ENCODE data around the gene OTULIN. TPM values are rescaled to one million over a fixed set of nuclear protein-coding genes. Genes with fewer than 3 reads are reported as not detected.

The OTULIN gene
- total RNA-seq, 5 donors from 2014 or later (not counting 1 experiment from before 2014, with no cell fraction given), result 57.6 to 67.1 (median 61.2) TPM

DNA sequence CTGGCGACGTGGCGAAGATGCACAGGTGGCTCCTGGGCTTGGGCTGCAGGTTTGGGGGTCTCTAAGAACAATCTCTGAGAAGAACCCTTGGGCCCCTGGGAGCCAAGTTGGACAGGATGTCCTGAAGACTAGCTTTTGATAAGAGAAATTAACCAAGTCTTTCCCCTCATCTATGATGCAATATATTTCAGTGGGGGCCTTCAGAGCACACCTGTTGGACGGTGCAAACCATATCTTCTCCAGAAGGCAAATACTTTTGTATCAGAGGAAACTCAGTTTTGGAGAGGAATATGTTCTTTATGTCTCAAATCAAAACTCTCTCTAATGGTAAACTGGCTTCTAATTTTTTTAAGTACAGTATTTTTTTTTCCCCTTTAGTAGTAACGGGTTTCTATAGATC, 28.6 kb downstream of the OTULIN start:
- ChIA-PET POLR2A (no interaction called here), CTCF (interaction anchor here in 1 of 2 donors (1.0 kb wide), 1 partner anchor 34 kb away, joined by 3 read pairs; no protein-coding TSS in a partner anchor)
- DNase-seq, result no peak
- no peak overlapping the region for H3K4me3 Mint-ChIP-seq
- H3K27ac Mint-ChIP-seq, result no peak overlapping the region
- H3K36me3 ChIP-seq (ENCODE audit: control insufficient read depth in 2 of 2, extremely low read depth in 1 of 2, insufficient read depth in 1 of 2, low read length in 1 of 2), result peaks cover 15 to 84% of the 10 kb centered on the region in 2 donors
- no peak overlapping the region for H3K27ac ChIP-seq (ENCODE audit: low read length)
- ATAC-seq (replicated peaks in 1 of 4), result no peak
- H3K4me1 Mint-ChIP-seq, result peaks cover 12 to 21% (median 13%) of the 10 kb centered on the region in 3 donors
- no peaks in the 10 kb centered on the region for H3K27me3 ChIP-seq (replicated peaks in 1 of 2; ENCODE audit: control insufficient read depth in 2 of 2, extremely low read depth in 1 of 2, insufficient read depth in 2 of 2, low read length in 1 of 2)
- H3K36me3 Mint-ChIP-seq, result peaks cover 81% of the 10 kb centered on the region
- no peaks in the 10 kb centered on the region for H3K4me1 ChIP-seq (ENCODE audit: control insufficient read depth in 1 of 2, extremely low read depth in 1 of 2, insufficient read depth in 2 of 2, low read length in 2 of 2)
- H3K9me3 ChIP-seq, result no peaks in the 10 kb centered on the region
- WGBS (ENCODE audit: insufficient coverage), result 93% methylated on average over 3 of the region's 5 CpGs
- no peaks in the 10 kb centered on the region for H3K27me3 Mint-ChIP-seq
- no peak overlapping the region for H3K4me3 ChIP-seq (ENCODE audit: control insufficient read depth in 1 of 2, extremely low read depth in 1 of 2, low read length in 1 of 2)
- peaks cover 0 to 4% (median 3%) of the 10 kb centered on the region in 3 donors for H3K9me3 Mint-ChIP-seq

DNA sequence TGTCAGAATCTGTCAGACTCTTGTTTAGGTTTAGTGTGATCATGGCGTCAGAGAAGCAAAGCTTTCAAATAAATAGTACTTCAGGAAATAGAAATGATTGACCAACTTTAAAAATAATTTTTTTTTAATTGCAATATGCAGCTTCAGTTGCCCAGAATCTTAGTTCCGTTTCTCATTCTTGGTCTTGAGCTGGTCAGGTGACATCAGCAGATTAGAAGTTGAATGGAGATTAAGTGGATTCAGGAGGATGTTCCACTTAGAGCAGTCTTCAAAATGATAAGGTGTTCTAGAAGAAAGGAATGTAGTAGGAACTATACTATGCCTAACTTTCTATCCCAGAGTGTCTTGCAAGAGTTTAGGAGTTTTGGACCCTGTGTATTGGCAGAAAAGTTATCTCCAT, 30.6 kb downstream of the OTULIN start:
- Histone ChIP-seq H3K9me3 (no peaks in the 10 kb centered on the region), H3K27me3 (replicated peaks in 1 of 2; ENCODE audit: control insufficient read depth in 2 of 2, extremely low read depth in 1 of 2, insufficient read depth in 2 of 2, low read length in 1 of 2) (no peaks in the 10 kb centered on the region), H3K4me1 (ENCODE audit: control insufficient read depth in 1 of 2, extremely low read depth in 1 of 2, insufficient read depth in 2 of 2, low read length in 2 of 2) (no peaks in the 10 kb centered on the region), H3K4me3 (ENCODE audit: control insufficient read depth in 1 of 2, extremely low read depth in 1 of 2, low read length in 1 of 2) (no peak overlapping the region), H3K36me3 (ENCODE audit: control insufficient read depth in 2 of 2, extremely low read depth in 1 of 2, insufficient read depth in 1 of 2, low read length in 1 of 2) (peaks cover 6 to 82% of the 10 kb centered on the region in 2 donors), H3K27ac (ENCODE audit: low read length) (no peak overlapping the region)
- DNase-seq, result no peak
- Mint-ChIP-seq H3K27ac (peak overlapping the region in 1 of 2 donors; percentile 39), H3K4me3 (no peak overlapping the region), H3K4me1 (peaks cover 22 to 38% (median 24%) of the 10 kb centered on the region in 3 donors), H3K36me3 (peaks cover 80% of the 10 kb centered on the region), H3K9me3 (peaks cover 0 to 3% (median 0%) of the 10 kb centered on the region in 3 donors), H3K27me3 (no peaks in the 10 kb centered on the region)
- no CpG with 5 or more reads among the region's 2 CpGs for WGBS (ENCODE audit: insufficient coverage)
- CTCF ChIA-PET, result interaction anchor here in 1 of 2 donors (0.6 to 1.5 kb wide), 4 partner anchors 10 to 48 kb away, joined by 3 to 4 read pairs (median 4); no protein-coding TSS in a partner anchor
- no peak for ATAC-seq (replicated peaks in 1 of 4)
- POLR2A ChIA-PET, result interaction anchor here in 1 of 2 donors (0.6 kb wide), 1 partner anchor 66 kb away, joined by 3 read pairs; no protein-coding TSS in a partner anchor

DNA sequence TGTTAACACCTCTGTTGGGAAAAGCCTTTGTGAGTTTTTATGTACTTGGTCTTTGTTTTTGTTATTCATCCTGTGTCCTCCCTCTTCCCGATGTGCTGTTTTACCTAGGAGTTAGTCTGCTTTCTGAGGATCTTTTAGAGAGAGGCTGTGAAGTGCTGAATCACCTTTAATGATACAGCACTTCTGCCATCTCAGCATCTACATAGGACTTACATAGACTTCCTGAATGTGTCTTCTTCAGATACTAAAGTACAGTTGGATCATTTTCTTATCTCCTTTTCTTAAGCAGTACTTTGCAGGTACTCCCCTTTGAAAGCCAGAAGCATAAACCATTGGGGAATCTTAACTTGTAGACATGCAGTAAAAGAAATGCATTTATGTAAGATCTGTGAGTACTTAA, 31.5 kb downstream of the OTULIN start:
- ChIA-PET CTCF (interaction anchor here (0.6 to 1.5 kb wide), 3 partner anchors 29 to 297 kb away, joined by 3 to 4 read pairs (median 3); no protein-coding TSS in a partner anchor), POLR2A (no interaction called here)
- Mint-ChIP-seq H3K9me3 (no peaks in the 10 kb centered on the region), H3K4me1 (peaks cover 29 to 44% (median 30%) of the 10 kb centered on the region in 3 donors), H3K27me3 (no peaks in the 10 kb centered on the region), H3K36me3 (peaks cover 73% of the 10 kb centered on the region), H3K27ac (peak overlapping the region in 1 of 2 donors; percentile 68), H3K4me3 (no peak overlapping the region)
- H3K27me3 ChIP-seq (replicated peaks in 1 of 2; ENCODE audit: control insufficient read depth in 2 of 2, extremely low read depth in 1 of 2, insufficient read depth in 2 of 2, low read length in 1 of 2), result no peaks in the 10 kb centered on the region
- no peak overlapping the region for H3K4me3 ChIP-seq (ENCODE audit: control insufficient read depth in 1 of 2, extremely low read depth in 1 of 2, low read length in 1 of 2)
- DNase-seq, result no peak
- WGBS (ENCODE audit: insufficient coverage), result no CpG with 5 or more reads among the region's 1 CpG
- ATAC-seq (replicated peaks in 1 of 4), result no peak
- H3K9me3 ChIP-seq, result no peaks in the 10 kb centered on the region
- H3K36me3 ChIP-seq (ENCODE audit: control insufficient read depth in 2 of 2, extremely low read depth in 1 of 2, insufficient read depth in 1 of 2, low read length in 1 of 2), result peaks cover 7 to 72% of the 10 kb centered on the region in 2 donors
- no peak overlapping the region for H3K27ac ChIP-seq (ENCODE audit: low read length)
- H3K4me1 ChIP-seq (ENCODE audit: control insufficient read depth in 1 of 2, extremely low read depth in 1 of 2, insufficient read depth in 2 of 2, low read length in 2 of 2), result peaks cover 0 to 7% of the 10 kb centered on the region in 2 experiments

DNA sequence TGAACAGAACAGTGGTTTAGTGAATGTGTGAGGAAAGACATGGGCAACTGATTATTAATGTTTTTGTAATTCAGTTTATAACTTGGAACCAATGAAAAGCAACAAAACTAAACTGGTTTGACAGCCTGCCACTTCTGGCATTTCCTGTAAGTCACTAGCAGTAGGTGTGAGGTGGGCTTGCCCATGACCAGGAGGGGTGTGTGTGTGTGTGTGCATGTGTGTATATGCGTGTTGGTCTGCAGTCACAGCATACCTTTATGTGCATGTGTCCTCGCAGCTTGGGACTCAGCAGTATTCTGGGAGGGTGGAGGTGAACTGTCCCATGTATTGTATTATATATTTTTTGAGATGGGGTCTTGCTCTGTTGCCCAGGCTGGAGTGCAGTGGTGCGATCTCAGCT, 32.3 kb downstream of the OTULIN start:
- Mint-ChIP-seq H3K4me3 (no peak overlapping the region), H3K27me3 (no peaks in the 10 kb centered on the region), H3K27ac (peak overlapping the region in 1 of 2 donors; percentile 68), H3K36me3 (peaks cover 75% of the 10 kb centered on the region), H3K4me1 (peaks cover 37 to 50% (median 38%) of the 10 kb centered on the region in 3 donors), H3K9me3 (no peaks in the 10 kb centered on the region)
- no peak overlapping the region for H3K4me3 ChIP-seq (ENCODE audit: control insufficient read depth in 1 of 2, extremely low read depth in 1 of 2, low read length in 1 of 2)
- no peak overlapping the region for H3K27ac ChIP-seq (ENCODE audit: low read length)
- no peaks in the 10 kb centered on the region for H3K9me3 ChIP-seq
- WGBS (ENCODE audit: insufficient coverage), result 100% methylated on average over 1 of the region's 3 CpGs
- H3K27me3 ChIP-seq (replicated peaks in 1 of 2; ENCODE audit: control insufficient read depth in 2 of 2, extremely low read depth in 1 of 2, insufficient read depth in 2 of 2, low read length in 1 of 2), result no peaks in the 10 kb centered on the region
- POLR2A ChIA-PET, result no interaction called here
- ATAC-seq (replicated peaks in 1 of 4), result no peak
- peaks cover 0 to 15% of the 10 kb centered on the region in 2 experiments for H3K4me1 ChIP-seq (ENCODE audit: control insufficient read depth in 1 of 2, extremely low read depth in 1 of 2, insufficient read depth in 2 of 2, low read length in 2 of 2)
- no peak for DNase-seq
- CTCF ChIA-PET, result no interaction called here
- peaks cover 9 to 71% of the 10 kb centered on the region in 2 donors for H3K36me3 ChIP-seq (ENCODE audit: control insufficient read depth in 2 of 2, extremely low read depth in 1 of 2, insufficient read depth in 1 of 2, low read length in 1 of 2)

DNA sequence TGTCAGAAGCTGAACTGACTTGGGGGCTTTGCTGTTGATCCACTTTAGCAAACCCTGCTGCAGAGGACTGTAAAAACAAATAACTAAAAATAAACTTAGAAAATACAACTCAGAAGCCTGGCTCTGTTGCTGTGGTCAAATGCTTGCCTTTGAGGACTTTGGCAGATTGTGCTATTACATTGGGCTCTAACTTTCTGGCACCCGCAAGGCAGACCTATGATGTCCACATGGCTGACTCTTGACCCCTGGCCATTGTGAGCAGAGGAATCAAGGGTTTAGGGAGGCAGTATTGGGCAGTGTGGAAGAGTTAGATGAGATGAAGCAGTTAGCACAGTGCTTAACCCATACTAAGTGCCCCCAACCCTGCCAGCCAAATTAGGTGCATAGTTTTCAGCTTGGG, 34.0 kb downstream of the OTULIN start:
- H3K4me1 Mint-ChIP-seq, result peaks cover 53 to 66% (median 55%) of the 10 kb centered on the region in 3 donors
- Histone ChIP-seq H3K9me3 (no peaks in the 10 kb centered on the region), H3K27me3 (replicated peaks in 1 of 2; ENCODE audit: control insufficient read depth in 2 of 2, extremely low read depth in 1 of 2, insufficient read depth in 2 of 2, low read length in 1 of 2) (no peaks in the 10 kb centered on the region), H3K27ac (ENCODE audit: low read length) (no peak overlapping the region), H3K4me1 (ENCODE audit: control insufficient read depth in 1 of 2, extremely low read depth in 1 of 2, insufficient read depth in 2 of 2, low read length in 2 of 2) (peaks cover 4 to 29% of the 10 kb centered on the region in 2 experiments), H3K36me3 (ENCODE audit: control insufficient read depth in 2 of 2, extremely low read depth in 1 of 2, insufficient read depth in 1 of 2, low read length in 1 of 2) (peaks cover 7 to 56% of the 10 kb centered on the region in 2 donors), H3K4me3 (ENCODE audit: control insufficient read depth in 1 of 2, extremely low read depth in 1 of 2, low read length in 1 of 2) (no peak overlapping the region)
- no peak overlapping the region for H3K4me3 Mint-ChIP-seq
- H3K27me3 Mint-ChIP-seq, result no peaks in the 10 kb centered on the region
- CTCF ChIA-PET, result interaction anchor here in 1 of 2 donors (0.6 kb wide), 1 partner anchor 9 kb away, joined by 5 read pairs; no protein-coding TSS in a partner anchor
- no CpG with 5 or more reads among the region's 1 CpG for WGBS (ENCODE audit: insufficient coverage)
- peaks cover 64% of the 10 kb centered on the region for H3K36me3 Mint-ChIP-seq
- DNase-seq (no peak), ATAC-seq (replicated peaks in 1 of 4) (no peak)
- peak overlapping the region; percentile 67 to 76 for H3K27ac Mint-ChIP-seq
- no peaks in the 10 kb centered on the region for H3K9me3 Mint-ChIP-seq
- POLR2A ChIA-PET, result no interaction called here

DNA sequence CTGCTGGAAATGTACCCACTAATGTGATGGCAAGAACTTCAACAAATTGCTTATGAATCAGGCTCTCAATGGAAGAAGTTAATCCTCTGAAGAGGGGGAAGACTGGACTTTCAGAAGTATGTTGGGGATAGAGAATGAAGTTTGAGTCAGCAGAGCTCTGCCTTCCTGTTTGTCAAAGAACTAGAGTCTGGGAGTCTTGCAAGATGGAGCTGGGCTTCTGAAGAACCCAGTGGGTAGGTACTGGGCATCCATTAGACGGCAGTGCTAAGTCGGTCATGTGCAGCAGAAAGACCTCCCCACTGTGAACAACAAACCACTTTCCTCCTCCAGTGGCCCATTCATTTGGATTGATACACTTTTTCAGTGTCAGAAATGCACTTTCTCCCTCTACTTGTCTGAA, 34.6 kb downstream of the OTULIN start:
- Mint-ChIP-seq H3K9me3 (no peaks in the 10 kb centered on the region), H3K27me3 (no peaks in the 10 kb centered on the region), H3K27ac (peak overlapping the region; percentile 60 to 76), H3K4me3 (no peak overlapping the region), H3K36me3 (peaks cover 62% of the 10 kb centered on the region), H3K4me1 (peaks cover 56 to 73% (median 59%) of the 10 kb centered on the region in 3 donors)
- ChIA-PET CTCF (interaction anchor here in 1 of 2 donors (0.6 kb wide), 1 partner anchor 9 kb away, joined by 5 read pairs; no protein-coding TSS in a partner anchor), POLR2A (interaction anchor here in 1 of 2 donors (0.7 kb wide), 1 partner anchor 83 kb away, joined by 3 read pairs; no protein-coding TSS in a partner anchor)
- DNase-seq, result no peak
- Histone ChIP-seq H3K9me3 (no peaks in the 10 kb centered on the region), H3K36me3 (ENCODE audit: control insufficient read depth in 2 of 2, extremely low read depth in 1 of 2, insufficient read depth in 1 of 2, low read length in 1 of 2) (peaks cover 7 to 50% of the 10 kb centered on the region in 2 donors), H3K27me3 (replicated peaks in 1 of 2; ENCODE audit: control insufficient read depth in 2 of 2, extremely low read depth in 1 of 2, insufficient read depth in 2 of 2, low read length in 1 of 2) (no peaks in the 10 kb centered on the region), H3K4me3 (ENCODE audit: control insufficient read depth in 1 of 2, extremely low read depth in 1 of 2, low read length in 1 of 2) (no peak overlapping the region), H3K4me1 (ENCODE audit: control insufficient read depth in 1 of 2, extremely low read depth in 1 of 2, insufficient read depth in 2 of 2, low read length in 2 of 2) (peaks cover 6 to 35% of the 10 kb centered on the region in 2 experiments), H3K27ac (ENCODE audit: low read length) (no peak overlapping the region)
- no peak for ATAC-seq (replicated peaks in 1 of 4)
- WGBS (ENCODE audit: insufficient coverage), result 100% methylated on average over 2 of the region's 2 CpGs
